Panc1 (cell line): Measurements from ENCODE around the gene PLEKHA7. TPM values are rescaled to one million over a fixed set of nuclear protein-coding genes. Genes with fewer than 3 reads are reported as not detected.
A peak's percentile ranks its signal among the peaks of the same experiment; 100 is the strongest.
"Not testable (repeated sequence)": the region's sequence is repeated elsewhere in the genome, so short reads cannot be mapped to it uniquely, and the experiment has no call there.

ENCODE experiments used
- ATAC-seq: fragments of 200-7000 bp; cut with Tn5 transposase; 2 replicates; pipeline ENCODE4 v1.9.1; 2020; ENCODE audit warnings: mild to moderate bottlenecking, moderate library complexity
- BruUV-seq: library from RNA; stranded (reverse); fragments of 400-500 nt; replicated peaks from 2 replicates; lab custom pipeline; 2021; lab: Mats Ljungman, UMichigan
- CTCF ChIA-PET: fragments of 300-600 bp; sonication (Branson Sonifier 250); formaldehyde crosslinking; loops from one replicate; lab custom pipeline; 2022; ENCODE audit warnings: antibody characterized with exemption; lab: Charles Lee
- POLR2A ChIA-PET: fragments of 300-600 bp; sonication (Branson Sonifier 250); formaldehyde crosslinking; loops from one replicate; lab custom pipeline; 2022; ENCODE audit warnings: antibody characterized with exemption; lab: Charles Lee
- DNase-seq: peaks from one replicate; pipeline ENCODE4 v3.0.0-alpha.2; 2010; ENCODE audit warnings: low read depth, low spot score
- H3K27ac ChIP-seq: 2 replicates; pipeline ENCODE4 v1.5.1; 2011; ENCODE audit warnings: mild to moderate bottlenecking, low read length, inconsistent platforms
- H3K27me3 ChIP-seq: fragments of 200-500 bp; sonication (Bioruptor generic); 2 replicates; pipeline ENCODE4 v1.6.0; 2014; ENCODE audit warnings: low read length, inconsistent platforms; ENCODE audit not compliant: control insufficient read depth, insufficient read depth
- H3K36me3 ChIP-seq: fragments of 200-500 bp; sonication (Bioruptor generic); 2 replicates; pipeline ENCODE4 v1.5.1; 2014; ENCODE audit warnings: inconsistent platforms, mild to moderate bottlenecking, low read length, moderate library complexity; ENCODE audit not compliant: control insufficient read depth, insufficient read depth
- H3K4me1 ChIP-seq: 2 replicates; pipeline ENCODE4 v1.5.1; 2011; ENCODE audit warnings: inconsistent platforms, mild to moderate bottlenecking, low read length, moderate library complexity; ENCODE audit not compliant: control insufficient read depth, insufficient read depth
- H3K4me3 ChIP-seq, 2 experiments: 2 replicates each; pipeline ENCODE4 v1.5.1; 2011 to 2012; ENCODE audit warnings: low read depth in 2 of 2, low read length in 2 of 2, mild to moderate bottlenecking in 2 of 2, inconsistent platforms in 1 of 2, moderate library complexity in 1 of 2
- H3K9me3 ChIP-seq: fragments of 200-500 bp; sonication (Bioruptor generic); 2 replicates; pipeline ENCODE4 v1.5.1; 2014; ENCODE audit warnings: low read depth, mild to moderate bottlenecking, inconsistent platforms, low read length, moderate library complexity; ENCODE audit not compliant: control insufficient read depth, insufficient read depth
- POLR2AphosphoS5 ChIP-seq: IDR thresholded peaks from 2 replicates; pipeline ENCODE4 v1.6.1; 2012; ENCODE audit warnings: mild to moderate bottlenecking, low read depth, low read length, moderate library complexity
- SIN3A ChIP-seq: IDR thresholded peaks from 2 replicates; pipeline ENCODE4 v1.6.1; 2012; ENCODE audit warnings: low read depth, mild to moderate bottlenecking, low read length, moderate library complexity, borderline replicate concordance; ENCODE audit not compliant: insufficient read depth
- TCF7L2 ChIP-seq: IDR thresholded peaks from 2 replicates; pipeline ENCODE4 v1.6.1; 2011; ENCODE audit warnings: mild to moderate bottlenecking, low read depth, low read length, inconsistent platforms
- in situ Hi-C: cut with HindIII; loops from 2 replicates; pipeline ENCODE4 v1.10.0; 2016; ENCODE audit warnings: low sequenced_read_pairs, low pct_unique_long_range_greater_than_20kb
- intact Hi-C: fragments of 100-400 bp; cut with micrococcal nuclease; formaldehyde crosslinking; loops from one replicate; pipeline ENCODE4 v1.10.0; 2022; ENCODE audit not compliant: unreplicated experiment
- total RNA-seq: library from RNA; stranded (reverse); gene quantifications from one replicate; pipeline ENCODE4 v1.2.1, GENCODE V29; 2021; ENCODE audit not compliant: unreplicated experiment
- TF ChIP-seq, protein P1 (sequence below), 2 experiments: IDR thresholded peaks; 2 replicates each; pipeline ENCODE4 v1.6.1; 2011 to 2012; ENCODE audit warnings: low read depth in 2 of 2, control low read depth in 1 of 2, low read length in 1 of 2, mild to moderate bottlenecking in 1 of 2, moderate library complexity in 1 of 2; ENCODE audit not compliant: insufficient read depth in 1 of 2
- TF ChIP-seq, protein P2 (sequence below): fragments of 450-650 bp; IDR thresholded peaks from 2 replicates; pipeline ENCODE4 v1.5.1; 2017; ENCODE audit warnings: mild to moderate bottlenecking

PLEKHA7 gene
- total RNA-seq, 1 experiment from 2014 or later, result 11.6 TPM

DNA sequence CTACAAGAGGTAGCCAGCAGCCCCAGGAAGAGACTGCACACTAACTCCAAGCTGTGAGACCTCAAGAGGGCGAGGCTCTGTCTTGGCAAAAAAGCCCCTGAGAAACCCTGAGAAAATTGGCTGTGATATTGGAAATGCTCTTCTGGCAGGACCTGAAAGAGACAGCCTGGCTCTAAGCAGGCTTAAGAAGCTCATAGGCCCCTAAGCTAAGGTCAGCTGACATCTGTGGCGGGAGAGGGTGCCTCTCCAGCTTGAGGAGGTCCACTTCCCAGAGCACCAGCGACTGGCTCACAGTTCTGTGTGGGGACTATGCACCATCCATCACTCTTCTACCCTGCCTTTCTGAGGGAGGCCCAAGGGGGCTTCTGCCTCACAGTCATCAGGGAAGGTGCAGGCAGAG lies 12.4 kb downstream of the PLEKHA7 start:
- H3K27ac ChIP-seq, result no peak overlapping the region
- ATAC-seq, result no peak
- no TSS peak for BruUV-seq
- H3K4me1 ChIP-seq, result no peaks in the 10 kb centered on the region
- ChIA-PET CTCF (no interaction called here), POLR2A (no interaction called here)
- no peaks in the 10 kb centered on the region for H3K9me3 ChIP-seq
- no peaks in the 10 kb centered on the region for H3K36me3 ChIP-seq
- DNase-seq, result no peak
- H3K4me3 ChIP-seq, result no peak overlapping the region
- intact Hi-C loops (no loop called here), in situ Hi-C loops (no loop called here)
- TF ChIP-seq, protein P1, sequence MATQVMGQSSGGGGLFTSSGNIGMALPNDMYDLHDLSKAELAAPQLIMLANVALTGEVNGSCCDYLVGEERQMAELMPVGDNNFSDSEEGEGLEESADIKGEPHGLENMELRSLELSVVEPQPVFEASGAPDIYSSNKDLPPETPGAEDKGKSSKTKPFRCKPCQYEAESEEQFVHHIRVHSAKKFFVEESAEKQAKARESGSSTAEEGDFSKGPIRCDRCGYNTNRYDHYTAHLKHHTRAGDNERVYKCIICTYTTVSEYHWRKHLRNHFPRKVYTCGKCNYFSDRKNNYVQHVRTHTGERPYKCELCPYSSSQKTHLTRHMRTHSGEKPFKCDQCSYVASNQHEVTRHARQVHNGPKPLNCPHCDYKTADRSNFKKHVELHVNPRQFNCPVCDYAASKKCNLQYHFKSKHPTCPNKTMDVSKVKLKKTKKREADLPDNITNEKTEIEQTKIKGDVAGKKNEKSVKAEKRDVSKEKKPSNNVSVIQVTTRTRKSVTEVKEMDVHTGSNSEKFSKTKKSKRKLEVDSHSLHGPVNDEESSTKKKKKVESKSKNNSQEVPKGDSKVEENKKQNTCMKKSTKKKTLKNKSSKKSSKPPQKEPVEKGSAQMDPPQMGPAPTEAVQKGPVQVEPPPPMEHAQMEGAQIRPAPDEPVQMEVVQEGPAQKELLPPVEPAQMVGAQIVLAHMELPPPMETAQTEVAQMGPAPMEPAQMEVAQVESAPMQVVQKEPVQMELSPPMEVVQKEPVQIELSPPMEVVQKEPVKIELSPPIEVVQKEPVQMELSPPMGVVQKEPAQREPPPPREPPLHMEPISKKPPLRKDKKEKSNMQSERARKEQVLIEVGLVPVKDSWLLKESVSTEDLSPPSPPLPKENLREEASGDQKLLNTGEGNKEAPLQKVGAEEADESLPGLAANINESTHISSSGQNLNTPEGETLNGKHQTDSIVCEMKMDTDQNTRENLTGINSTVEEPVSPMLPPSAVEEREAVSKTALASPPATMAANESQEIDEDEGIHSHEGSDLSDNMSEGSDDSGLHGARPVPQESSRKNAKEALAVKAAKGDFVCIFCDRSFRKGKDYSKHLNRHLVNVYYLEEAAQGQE (IDR thresholded peaks at IDR 0.05; ENCODE audit: insufficient read depth in 1 of 2, low read depth in 2 of 2, low read length in 1 of 2), result no peak
- TF ChIP-seq SIN3A (no peak), TCF7L2 (no peak), POLR2AphosphoS5 (no peak)
- TF ChIP-seq, protein P2, sequence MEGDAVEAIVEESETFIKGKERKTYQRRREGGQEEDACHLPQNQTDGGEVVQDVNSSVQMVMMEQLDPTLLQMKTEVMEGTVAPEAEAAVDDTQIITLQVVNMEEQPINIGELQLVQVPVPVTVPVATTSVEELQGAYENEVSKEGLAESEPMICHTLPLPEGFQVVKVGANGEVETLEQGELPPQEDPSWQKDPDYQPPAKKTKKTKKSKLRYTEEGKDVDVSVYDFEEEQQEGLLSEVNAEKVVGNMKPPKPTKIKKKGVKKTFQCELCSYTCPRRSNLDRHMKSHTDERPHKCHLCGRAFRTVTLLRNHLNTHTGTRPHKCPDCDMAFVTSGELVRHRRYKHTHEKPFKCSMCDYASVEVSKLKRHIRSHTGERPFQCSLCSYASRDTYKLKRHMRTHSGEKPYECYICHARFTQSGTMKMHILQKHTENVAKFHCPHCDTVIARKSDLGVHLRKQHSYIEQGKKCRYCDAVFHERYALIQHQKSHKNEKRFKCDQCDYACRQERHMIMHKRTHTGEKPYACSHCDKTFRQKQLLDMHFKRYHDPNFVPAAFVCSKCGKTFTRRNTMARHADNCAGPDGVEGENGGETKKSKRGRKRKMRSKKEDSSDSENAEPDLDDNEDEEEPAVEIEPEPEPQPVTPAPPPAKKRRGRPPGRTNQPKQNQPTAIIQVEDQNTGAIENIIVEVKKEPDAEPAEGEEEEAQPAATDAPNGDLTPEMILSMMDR, result no peak
- no peaks in the 10 kb centered on the region for H3K27me3 ChIP-seq

DNA sequence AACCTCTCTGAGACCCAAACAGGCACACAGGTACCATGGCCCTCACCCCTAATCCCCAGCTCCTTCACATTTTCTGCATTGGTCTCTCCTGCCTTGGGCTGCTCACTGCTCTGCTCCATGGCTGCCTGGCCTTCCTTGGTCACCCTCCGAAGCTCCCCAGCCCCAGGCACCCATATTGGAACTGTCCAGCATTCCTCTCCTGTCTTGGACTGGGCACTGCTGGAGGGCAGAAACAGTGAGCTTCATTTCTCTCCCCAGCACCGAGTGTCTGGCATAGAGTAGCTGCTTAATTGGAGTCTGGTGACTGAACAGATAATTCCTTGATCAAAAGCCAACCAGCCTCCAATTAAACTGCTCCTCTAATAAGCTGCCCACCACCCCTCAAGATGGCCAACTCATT lies 13.2 kb downstream of the PLEKHA7 start:
- POLR2A ChIA-PET, result no interaction called here
- intact Hi-C loops (no loop called here), in situ Hi-C loops (no loop called here)
- no peak overlapping the region for H3K27ac ChIP-seq
- H3K27me3 ChIP-seq, result no peaks in the 10 kb centered on the region
- no peaks in the 10 kb centered on the region for H3K36me3 ChIP-seq
- DNase-seq (no peak), ATAC-seq (no peak; the same call in 1 of the 2 replicates)
- no peaks in the 10 kb centered on the region for H3K9me3 ChIP-seq
- CTCF ChIA-PET, result no interaction called here
- TF ChIP-seq SIN3A (no peak), POLR2AphosphoS5 (no peak), TCF7L2 (no peak)
- TF ChIP-seq, protein P1 (IDR thresholded peaks at IDR 0.05; ENCODE audit: insufficient read depth in 1 of 2, low read depth in 2 of 2, low read length in 1 of 2), result peak; percentile 54 to 76; a peak in 3 of 4 replicates
- TF ChIP-seq, protein P2, result no peak
- no TSS peak for BruUV-seq
- no peaks in the 10 kb centered on the region for H3K4me1 ChIP-seq
- H3K4me3 ChIP-seq, result no peak overlapping the region

DNA sequence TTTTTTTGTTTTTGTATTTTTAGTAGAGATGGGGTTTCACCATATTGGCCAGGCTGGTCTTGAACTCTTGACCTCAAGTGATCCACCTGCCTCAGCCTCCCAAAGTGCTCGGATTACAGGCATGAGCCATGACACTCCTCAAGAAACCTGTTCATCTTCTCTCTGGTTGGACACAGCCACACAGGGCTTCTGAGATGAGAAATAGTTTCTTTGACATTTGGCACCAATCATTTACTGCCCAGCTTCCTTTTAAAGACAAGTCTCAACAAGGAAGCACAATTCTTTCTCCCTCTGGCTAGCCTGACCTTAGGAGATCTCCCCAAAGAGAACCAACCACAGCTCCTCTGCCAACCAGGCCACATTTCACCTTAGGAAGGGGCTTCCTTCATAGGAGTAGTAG lies 14.0 kb downstream of the PLEKHA7 start:
- in situ Hi-C loops, CTCF ChIA-PET, H3K4me1 ChIP-seq, BruUV-seq, H3K27me3 ChIP-seq, H3K27ac ChIP-seq, H3K36me3 ChIP-seq, DNase-seq, H3K4me3 ChIP-seq, H3K9me3 ChIP-seq, ATAC-seq, intact Hi-C loops: not testable (repeated sequence)
- POLR2A ChIA-PET, result interaction anchor here (0.6 kb wide), 1 partner anchor 101 kb away, joined by 4 read pairs; no protein-coding TSS in a partner anchor
